Measurements from ENCODE around the gene ADAM15.

ADAM15 gene

GRCh38 chr1:155044812-155045657 lies 6.1 kb upstream of the ADAM15 start:
- no peak overlapping the region for H3K9ac ChIP-seq (ENCODE audit: low read depth, low read length)
- H3K36me3 ChIP-seq (ENCODE audit: control insufficient read depth, insufficient read depth, low read length) = no peaks in the 10 kb centered on the region

GRCh38 chr1:155048449-155049334 lies 2.4 kb upstream of the ADAM15 start:
- Histone ChIP-seq H3K4me1 (ENCODE audit: control insufficient read depth, insufficient read depth, low read length) (peaks cover 7% of the 10 kb centered on the region), H3K9me3 (ENCODE audit: control insufficient read depth, insufficient read depth, low read length) (no peaks in the 10 kb centered on the region), H3K27me3 (ENCODE audit: control insufficient read depth, insufficient read depth, low read length) (peaks cover 20% of the 10 kb centered on the region), H3K27ac (ENCODE audit: low read depth, low read length) (no peak overlapping the region), H3K9ac (ENCODE audit: low read depth, low read length) (no peak overlapping the region), H3K36me3 (ENCODE audit: control insufficient read depth, insufficient read depth, low read length) (no peaks in the 10 kb centered on the region), H3K4me3 (ENCODE audit: low read depth, low read length) (no peak overlapping the region)

More at GRCh38 chr1:155044812-155045657, 6.1 kb upstream of the ADAM15 start:
- no peak overlapping the region for H3K27ac ChIP-seq (ENCODE audit: low read depth, low read length)
- H3K4me3 ChIP-seq (ENCODE audit: low read depth, low read length) = no peak overlapping the region
- H3K9me3 ChIP-seq (ENCODE audit: control insufficient read depth, insufficient read depth, low read length) = no peaks in the 10 kb centered on the region
- peaks cover 7% of the 10 kb centered on the region for H3K4me1 ChIP-seq (ENCODE audit: control insufficient read depth, insufficient read depth, low read length)
- H3K27me3 ChIP-seq (ENCODE audit: control insufficient read depth, insufficient read depth, low read length) = peaks cover 4% of the 10 kb centered on the region; the same call in 1 of the 2 replicates

DNA sequence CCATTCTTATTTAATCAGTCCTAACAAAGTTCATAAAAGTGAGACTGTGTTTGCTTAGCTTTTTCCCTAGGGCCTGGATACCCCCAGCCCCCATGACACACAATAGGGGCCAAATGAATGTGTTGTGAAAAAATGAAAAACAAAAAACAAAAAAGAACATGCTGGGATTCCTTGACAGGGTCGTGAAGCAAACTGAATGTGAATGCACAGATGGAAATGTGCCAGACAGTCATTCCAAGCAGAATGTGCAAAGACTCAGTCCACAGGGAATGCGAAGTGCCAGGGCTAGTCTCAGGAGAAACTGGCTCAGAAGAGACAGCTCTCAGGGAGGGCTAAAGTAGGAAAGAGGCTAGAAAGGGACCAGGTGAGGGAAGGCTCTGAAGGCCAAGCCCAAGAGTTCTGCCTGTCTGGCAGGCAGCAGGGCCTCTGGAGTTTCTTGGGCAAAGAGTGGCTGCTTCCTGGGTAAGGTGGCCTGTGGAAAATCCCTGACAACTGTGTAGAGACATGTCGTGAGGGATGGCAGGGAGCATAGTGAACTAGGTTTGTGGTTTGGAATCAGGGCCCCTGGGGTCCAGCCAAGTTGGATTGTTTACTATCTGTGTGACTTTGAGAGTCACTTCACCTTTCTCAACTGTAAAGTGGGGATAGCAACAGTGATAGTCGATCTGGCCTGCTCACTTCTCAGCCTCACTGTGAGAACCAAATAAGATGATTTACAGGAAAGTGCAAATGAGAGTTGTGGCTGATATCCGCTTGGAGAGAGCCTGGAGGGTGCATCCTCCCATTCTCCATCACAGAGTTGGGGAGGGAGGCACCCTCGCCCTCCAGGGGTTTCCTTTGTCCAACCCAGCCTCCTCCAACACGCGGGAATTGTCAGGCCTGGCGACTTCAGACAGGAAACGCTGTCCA lies 1.2 kb upstream of the ADAM15 start:
- peaks cover 2% of the 10 kb centered on the region; the same call in 1 of the 2 replicates for H3K4me1 ChIP-seq (ENCODE audit: control insufficient read depth, insufficient read depth, low read length)
- no peaks in the 10 kb centered on the region for H3K9me3 ChIP-seq (ENCODE audit: control insufficient read depth, insufficient read depth, low read length)
- peak overlapping the region; percentile 69; the same call in 1 of the 2 replicates for H3K4me3 ChIP-seq (ENCODE audit: low read depth, low read length)
- H3K27me3 ChIP-seq (ENCODE audit: control insufficient read depth, insufficient read depth, low read length) = peaks cover 20% of the 10 kb centered on the region
- 0 out of 2 replicates have a peak overlapping the region, but pooled peaks have one; percentile 3 for H3K9ac ChIP-seq (ENCODE audit: low read depth, low read length)
- no peak overlapping the region for H3K27ac ChIP-seq (ENCODE audit: low read depth, low read length)
- H3K36me3 ChIP-seq (ENCODE audit: control insufficient read depth, insufficient read depth, low read length) = no peaks in the 10 kb centered on the region

DNA sequence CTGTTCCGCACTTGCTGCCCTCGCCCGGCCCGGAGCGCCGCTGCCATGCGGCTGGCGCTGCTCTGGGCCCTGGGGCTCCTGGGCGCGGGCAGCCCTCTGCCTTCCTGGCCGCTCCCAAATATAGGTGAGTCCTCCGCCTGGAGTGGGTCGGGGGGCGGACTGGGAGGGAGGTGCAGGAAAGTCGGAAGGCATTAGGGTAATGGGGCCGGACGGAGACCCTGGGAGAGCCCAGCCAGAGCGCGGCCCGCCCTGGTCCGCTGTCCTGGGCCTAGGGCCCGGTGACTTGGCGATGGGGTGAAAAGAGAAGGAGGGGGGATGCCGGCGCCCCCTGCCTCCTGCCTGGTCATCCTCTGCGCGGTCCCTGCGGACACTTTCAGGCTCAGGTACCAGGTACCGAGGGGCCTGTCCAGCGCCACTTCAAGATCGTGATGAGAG lies 243 bp downstream of the ADAM15 start:
- peak overlapping the region; percentile 69 for H3K4me3 ChIP-seq (ENCODE audit: low read depth, low read length)
- H3K36me3 ChIP-seq (ENCODE audit: control insufficient read depth, insufficient read depth, low read length) = no peaks in the 10 kb centered on the region
- no peak overlapping the region for H3K9ac ChIP-seq (ENCODE audit: low read depth, low read length)
- H3K27ac ChIP-seq (ENCODE audit: low read depth, low read length) = no peak overlapping the region
- H3K27me3 ChIP-seq (ENCODE audit: control insufficient read depth, insufficient read depth, low read length) = peaks cover 20% of the 10 kb centered on the region
- H3K4me1 ChIP-seq (ENCODE audit: control insufficient read depth, insufficient read depth, low read length) = no peaks in the 10 kb centered on the region; the same call in 1 of the 2 replicates
- H3K9me3 ChIP-seq (ENCODE audit: control insufficient read depth, insufficient read depth, low read length) = no peaks in the 10 kb centered on the region

DNA sequence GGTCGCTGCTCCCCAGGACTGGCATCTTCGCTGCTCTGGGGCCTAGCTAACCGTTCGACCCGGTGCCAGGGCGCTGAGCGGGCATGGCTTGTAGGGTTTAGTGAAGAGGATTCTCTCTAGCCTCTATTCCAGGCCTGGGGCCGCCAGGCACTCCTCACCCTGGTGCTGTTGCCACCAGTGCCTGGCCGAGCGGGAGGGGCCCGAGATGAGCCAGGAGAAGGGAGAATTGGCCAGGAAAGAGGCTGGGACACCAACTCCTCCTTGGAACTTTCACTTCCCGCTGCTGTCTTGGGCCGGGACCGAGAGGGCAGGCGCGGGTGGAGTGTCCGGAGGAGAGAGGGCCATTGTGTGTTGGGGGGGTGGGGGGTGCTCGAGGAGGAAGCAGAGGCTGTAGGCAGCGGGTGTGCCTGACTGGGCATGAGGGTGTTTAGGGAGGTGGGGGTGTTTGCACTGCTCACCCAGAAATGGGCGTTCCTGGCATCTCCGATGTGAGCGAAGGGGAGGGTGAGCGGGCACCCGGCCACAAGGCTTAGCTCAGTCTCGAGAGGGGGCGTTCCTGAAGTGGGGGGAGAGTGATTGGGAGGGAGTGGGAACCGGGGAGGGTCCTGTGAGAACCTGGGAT lies 772 bp downstream of the ADAM15 start:
- H3K9ac ChIP-seq (ENCODE audit: low read depth, low read length) = no peak overlapping the region
- no peaks in the 10 kb centered on the region for H3K9me3 ChIP-seq (ENCODE audit: control insufficient read depth, insufficient read depth, low read length)
- no peaks in the 10 kb centered on the region; the same call in 1 of the 2 replicates for H3K4me1 ChIP-seq (ENCODE audit: control insufficient read depth, insufficient read depth, low read length)
- peak overlapping the region; percentile 69 for H3K4me3 ChIP-seq (ENCODE audit: low read depth, low read length)
- no peak overlapping the region for H3K27ac ChIP-seq (ENCODE audit: low read depth, low read length)
- no peaks in the 10 kb centered on the region for H3K36me3 ChIP-seq (ENCODE audit: control insufficient read depth, insufficient read depth, low read length)
- peaks cover 20% of the 10 kb centered on the region for H3K27me3 ChIP-seq (ENCODE audit: control insufficient read depth, insufficient read depth, low read length)

DNA sequence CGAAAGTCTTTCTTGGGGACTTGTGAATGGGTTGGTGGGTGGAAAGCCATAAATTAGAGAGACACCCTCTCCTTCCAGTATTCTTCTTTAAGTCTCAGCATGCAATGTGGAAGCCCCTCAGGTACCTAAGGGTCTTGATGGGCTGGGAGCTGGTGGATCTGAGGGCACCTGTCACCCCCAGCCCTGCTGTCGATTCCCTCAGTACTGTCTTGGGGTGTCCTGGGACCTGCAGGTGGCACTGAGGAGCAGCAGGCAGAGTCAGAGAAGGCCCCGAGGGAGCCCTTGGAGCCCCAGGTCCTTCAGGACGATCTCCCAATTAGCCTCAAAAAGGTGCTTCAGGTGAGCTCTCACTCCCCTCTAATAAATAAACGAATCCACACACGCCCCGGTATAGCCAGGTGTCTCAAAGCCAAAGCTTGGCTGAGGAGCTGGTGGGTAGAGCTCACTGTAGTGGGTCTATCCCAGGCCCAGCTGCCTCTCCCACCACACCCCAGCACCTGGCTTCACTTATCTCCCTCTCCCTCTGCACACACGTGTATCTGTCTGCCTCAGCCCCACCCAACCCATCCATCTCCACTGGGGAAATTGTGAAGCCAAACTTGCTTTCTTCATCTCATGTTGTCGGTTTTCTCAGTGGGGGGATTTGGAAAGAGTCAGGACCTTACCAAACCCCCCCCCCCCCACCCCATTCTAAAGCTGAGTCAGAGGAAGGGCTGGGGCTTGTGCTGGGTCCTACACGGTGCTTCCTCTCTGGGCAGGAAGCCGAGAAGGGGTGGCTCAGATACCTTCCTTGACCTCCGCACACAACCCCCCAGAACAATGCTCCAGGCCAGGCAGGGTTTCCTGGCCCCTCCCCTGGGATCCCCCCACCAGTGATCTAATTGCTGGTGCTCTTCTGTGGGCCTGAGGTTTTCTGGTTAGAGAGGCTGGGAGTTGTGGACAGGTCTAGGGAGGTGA lies 1.6 kb downstream of the ADAM15 start:
- H3K4me3 ChIP-seq (ENCODE audit: low read depth, low read length) = peak overlapping the region; percentile 69
- no peaks in the 10 kb centered on the region for H3K9me3 ChIP-seq (ENCODE audit: control insufficient read depth, insufficient read depth, low read length)
- H3K36me3 ChIP-seq (ENCODE audit: control insufficient read depth, insufficient read depth, low read length) = peaks cover 6% of the 10 kb centered on the region; the same call in 1 of the 2 replicates
- H3K27me3 ChIP-seq (ENCODE audit: control insufficient read depth, insufficient read depth, low read length) = peaks cover 20% of the 10 kb centered on the region
- H3K9ac ChIP-seq (ENCODE audit: low read depth, low read length) = no peak overlapping the region
- no peak overlapping the region for H3K27ac ChIP-seq (ENCODE audit: low read depth, low read length)
- H3K4me1 ChIP-seq (ENCODE audit: control insufficient read depth, insufficient read depth, low read length) = no peaks in the 10 kb centered on the region; the same call in 1 of the 2 replicates

DNA sequence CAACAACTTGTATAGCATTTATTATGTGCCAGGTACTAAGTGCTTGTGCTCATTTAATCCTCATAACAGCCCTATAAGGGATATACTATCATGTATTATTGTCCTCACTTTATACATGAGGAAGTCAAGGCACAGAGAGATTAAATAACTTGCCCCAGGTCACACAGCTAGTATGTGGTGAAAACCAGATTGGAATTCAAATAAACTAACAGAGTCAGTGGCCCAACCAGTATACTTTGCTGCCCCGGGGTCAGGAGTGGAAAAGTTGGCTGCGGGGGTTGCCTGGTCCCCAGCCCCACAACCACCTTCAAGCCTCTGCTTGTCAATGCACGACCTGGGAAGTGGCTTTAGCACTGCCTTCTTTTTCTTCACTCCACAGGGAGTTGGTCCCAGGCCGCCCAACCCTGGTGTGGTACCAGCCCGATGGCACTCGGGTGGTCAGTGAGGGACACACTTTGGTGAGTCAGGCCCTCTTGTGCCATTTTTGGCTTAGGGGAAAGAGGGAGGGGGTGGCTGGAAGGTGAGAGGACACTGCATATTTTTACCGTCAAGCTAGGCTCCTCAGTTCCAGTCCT lies 2.5 kb downstream of the ADAM15 start:
- Histone ChIP-seq H3K9ac (ENCODE audit: low read depth, low read length) (no peak overlapping the region), H3K36me3 (ENCODE audit: control insufficient read depth, insufficient read depth, low read length) (peaks cover 13% of the 10 kb centered on the region; the same call in 1 of the 2 replicates), H3K9me3 (ENCODE audit: control insufficient read depth, insufficient read depth, low read length) (no peaks in the 10 kb centered on the region), H3K4me1 (ENCODE audit: control insufficient read depth, insufficient read depth, low read length) (no peaks in the 10 kb centered on the region; the same call in 1 of the 2 replicates), H3K27me3 (ENCODE audit: control insufficient read depth, insufficient read depth, low read length) (peaks cover 20% of the 10 kb centered on the region), H3K27ac (ENCODE audit: low read depth, low read length) (no peak overlapping the region), H3K4me3 (ENCODE audit: low read depth, low read length) (no peak overlapping the region)

DNA sequence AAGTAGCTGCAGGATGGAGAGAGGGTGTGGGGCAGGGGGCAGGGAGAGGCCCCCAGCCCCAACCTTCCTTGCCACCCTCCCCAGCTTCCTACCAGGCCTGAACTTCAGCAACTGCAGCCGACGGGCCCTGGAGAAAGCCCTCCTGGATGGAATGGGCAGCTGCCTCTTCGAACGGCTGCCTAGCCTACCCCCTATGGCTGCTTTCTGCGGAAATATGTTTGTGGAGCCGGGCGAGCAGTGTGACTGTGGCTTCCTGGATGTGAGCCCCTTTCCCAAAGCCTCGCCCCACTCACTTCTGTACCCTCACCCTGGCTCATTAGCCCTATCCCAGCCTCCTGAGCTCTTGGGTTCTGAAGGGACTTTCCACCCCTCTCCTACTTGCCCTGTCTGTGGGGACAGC lies 6.0 kb downstream of the ADAM15 start:
- H3K9me3 ChIP-seq (ENCODE audit: control insufficient read depth, insufficient read depth, low read length) = no peaks in the 10 kb centered on the region
- H3K9ac ChIP-seq (ENCODE audit: low read depth, low read length) = no peak overlapping the region
- H3K4me1 ChIP-seq (ENCODE audit: control insufficient read depth, insufficient read depth, low read length) = peaks cover 5% of the 10 kb centered on the region; the same call in 1 of the 2 replicates
- H3K27me3 ChIP-seq (ENCODE audit: control insufficient read depth, insufficient read depth, low read length) = peaks cover 8% of the 10 kb centered on the region
- peaks cover 13% of the 10 kb centered on the region; the same call in 1 of the 2 replicates for H3K36me3 ChIP-seq (ENCODE audit: control insufficient read depth, insufficient read depth, low read length)
- no peak overlapping the region for H3K27ac ChIP-seq (ENCODE audit: low read depth, low read length)
- no peak overlapping the region for H3K4me3 ChIP-seq (ENCODE audit: low read depth, low read length)

GRCh38 chr1:155057788-155058211 lies 6.7 kb downstream of the ADAM15 start:
- Histone ChIP-seq H3K9ac (ENCODE audit: low read depth, low read length) (no peak overlapping the region), H3K4me1 (ENCODE audit: control insufficient read depth, insufficient read depth, low read length) (peaks cover 5% of the 10 kb centered on the region; the same call in 1 of the 2 replicates), H3K36me3 (ENCODE audit: control insufficient read depth, insufficient read depth, low read length) (peaks cover 13% of the 10 kb centered on the region; the same call in 1 of the 2 replicates), H3K27ac (ENCODE audit: low read depth, low read length) (no peak overlapping the region), H3K9me3 (ENCODE audit: control insufficient read depth, insufficient read depth, low read length) (no peaks in the 10 kb centered on the region), H3K4me3 (ENCODE audit: low read depth, low read length) (no peak overlapping the region), H3K27me3 (ENCODE audit: control insufficient read depth, insufficient read depth, low read length) (peaks cover 2% of the 10 kb centered on the region)

All from HUES48 (cell line).